Bladder microvascular endothelial cell (primary cell): ENCODE data around the gene SLC43A3. TPM values are rescaled to one million over a fixed set of nuclear protein-coding genes. Genes with fewer than 3 reads are reported as not detected.

Source experiments
- total RNA-seq: library from RNA; depleted of rRNA; stranded (reverse); fragments of >200 nt; gene quantifications from 2 replicates; pipeline ENCODE4 v1.2.3, GENCODE V29; 2014

The SLC43A3 gene
- 24.4 and 56.5 TPM in 2 replicates for total RNA-seq

GRCh38 chr11:57426929-57427726, at the start of gene SLC43A3:
TSS of gene SLC43A3 (minus strand) at chr11:57427121. CDS start at chr11:57426172, 949 bp downstream.

GRCh38 chr11:57460022-57460757, 33.3 kb upstream of the SLC43A3 start, which contains the start of gene RTN4RL2:
TSS of gene RTN4RL2 (plus strand) at chr11:57460528. CDS start at chr11:57460866, 338 bp downstream.

GRCh38 chr11:57390535-57390934, 36.4 kb downstream of the SLC43A3 start, which contains the start of gene PRG2:
TSS of gene PRG2 (minus strand) at chr11:57390650. CDS start at chr11:57389944, 706 bp downstream.

GRCh38 chr11:57380975-57381374, 45.9 kb downstream of the SLC43A3 start, which contains the start of gene PRG3:
TSS of gene PRG3 (minus strand) at chr11:57381150. CDS start at chr11:57380708, 442 bp downstream.

Other genes with a start within 250 kb of the SLC43A3 start
- 0.16 and 0.31 TPM in 2 replicates for gene LRRC55, start 245.2 kb downstream of the SLC43A3 start, total RNA-seq
- gene APLNR, start 189.9 kb downstream of the SLC43A3 start, total RNA-seq, result 6.7 and 11.5 TPM in 2 replicates
- gene TNKS1BP1, start 102.2 kb downstream of the SLC43A3 start, total RNA-seq, result 54.4 and 66.6 TPM in 2 replicates
- 69.5 and 85.6 TPM in 2 replicates for gene SSRP1, start 91.2 kb downstream of the SLC43A3 start, total RNA-seq
- not detected in 2 replicates for gene P2RX3, start 88.8 kb downstream of the SLC43A3 start, total RNA-seq
- gene PRG3, start 46.0 kb downstream of the SLC43A3 start, total RNA-seq, result not detected in 2 replicates
- gene PRG2, start 36.5 kb downstream of the SLC43A3 start, total RNA-seq, result 0.25 and 0.32 TPM in 2 replicates
- gene RTN4RL2, start 33.4 kb upstream of the SLC43A3 start, total RNA-seq, result 0.19 TPM in 1 of 2 replicates, not detected in the other
- 8.7 and 15.5 TPM in 2 replicates for gene SLC43A1, start 88.6 kb upstream of the SLC43A3 start, total RNA-seq
- gene TIMM10, start 103.6 kb upstream of the SLC43A3 start, total RNA-seq, result 44.8 and 75.6 TPM in 2 replicates
- gene SMTNL1, start 110.5 kb upstream of the SLC43A3 start, total RNA-seq, result not detected in 2 replicates
- gene UBE2L6, start 140.6 kb upstream of the SLC43A3 start, total RNA-seq, result 32.7 and 45.5 TPM in 2 replicates
- gene SERPING1, start 170.6 kb upstream of the SLC43A3 start, total RNA-seq, result 0.13 and 0.16 TPM in 2 replicates
- gene YPEL4, start 222.8 kb upstream of the SLC43A3 start, total RNA-seq, result 0.16 TPM in 1 of 2 replicates, not detected in the other
- gene CLP1, start 230.6 kb upstream of the SLC43A3 start, total RNA-seq, result 16.7 and 24.8 TPM in 2 replicates
- 24.0 and 41.2 TPM in 2 replicates for gene ZDHHC5, start 241.0 kb upstream of the SLC43A3 start, total RNA-seq